A549 (cell line): ENCODE data around the gene ZNF747. TPM values are rescaled to one million over a fixed set of nuclear protein-coding genes. Genes with fewer than 3 reads are reported as not detected.

Experiments used
- ATAC-seq, 2 experiments: fragments of 200-7000 bp in 1 of 2; fragments of >200 bp in 1 of 2; cut with Nextera tagmentation in 1 of 2; cut with Tn5 transposase in 1 of 2; 3 replicates each; pipeline versions ENCODE4 v1.8.0 to v1.9.1; 2018 to 2020; ENCODE audit warnings: mild to moderate bottlenecking in 1 of 2, moderate library complexity in 1 of 2
- CTCF ChIA-PET: fragments of 300-600 bp; sonication (Branson Sonifier 250); formaldehyde crosslinking; extraction: SDS; loops from one replicate; lab custom pipeline; 2021; ENCODE audit warnings: antibody characterized with exemption, inconsistent platforms; lab: Yijun Ruan, JAX
- POLR2A ChIA-PET: fragments of 350-600 bp; formaldehyde crosslinking; extraction: SDS; loops from one replicate; lab custom pipeline; 2021; ENCODE audit warnings: antibody characterized with exemption, inconsistent platforms; lab: Yijun Ruan, JAX
- DNase-seq, 2 experiments: peaks; one replicate each; pipeline versions ENCODE4 v3.0.0 to v3.0.0-alpha.2; 2011 to 2016; ENCODE audit warnings: low read depth in 1 of 2, low spot score in 1 of 2
- FAIRE-seq: peaks from 2 replicates; lab custom pipeline; 2011; peaks lifted over from hg19 to GRCh38; lab: Jason Lieb, UNC
- H3K27ac ChIP-seq, 2 experiments: fragments of >200 bp; sonication (Bioruptor Twin); formaldehyde crosslinking; 3 replicates each; pipeline ENCODE4 v1.5.1; 2016 to 2017
- H3K4me1 ChIP-seq: fragments of >200 bp; sonication (Bioruptor Twin); formaldehyde crosslinking; 3 replicates; pipeline ENCODE4 v1.6.1; 2016
- H3K4me2 ChIP-seq: fragments of >200 bp; sonication (Bioruptor Twin); formaldehyde crosslinking; 3 replicates; pipeline ENCODE4 v1.6.1; 2016
- H3K4me3 ChIP-seq: fragments of >200 bp; sonication (Bioruptor Twin); formaldehyde crosslinking; 3 replicates; pipeline ENCODE4 v1.5.1; 2016
- H3K9me3 ChIP-seq: fragments of >200 bp; sonication (Bioruptor Twin); formaldehyde crosslinking; 3 replicates; pipeline ENCODE4 v1.6.1; 2016
- CBX8 ChIP-seq: fragments of 200-600 bp; sonication (generic); IDR thresholded peaks from 2 replicates; pipeline ENCODE4 v1.6.1; 2016
- CEBPB ChIP-seq, 2 experiments: fragments of >200 bp in 1 of 2; sonication (Bioruptor Twin) in 1 of 2; formaldehyde crosslinking in 1 of 2; IDR thresholded peaks; 2 replicates each; pipeline ENCODE4 v1.6.1; 2012 to 2016
- EHMT2 ChIP-seq: fragments of 200-600 bp; sonication (generic); IDR thresholded peaks from 2 replicates; pipeline ENCODE4 v1.6.1; 2016; ENCODE audit warnings: antibody characterized with exemption, low read depth, mild to moderate bottlenecking, moderate library complexity
- FOSL2 ChIP-seq, 2 experiments: fragments of 450-650 bp in 1 of 2; fragments of >200 bp in 1 of 2; sonication (Bioruptor Twin) in 1 of 2; formaldehyde crosslinking; IDR thresholded peaks; 2 replicates each; pipeline versions ENCODE4 v1.5.0 to v1.6.1; 2016 to 2020; ENCODE audit warnings: mild to moderate bottlenecking in 1 of 2, moderate library complexity in 1 of 2
- GATA3 ChIP-seq: IDR thresholded peaks from 2 replicates; pipeline ENCODE4 v1.6.1; 2012; ENCODE audit warnings: borderline replicate concordance
- HEYL ChIP-seq: fragments of 250-450 bp; sonication (Bioruptor Pico); IDR thresholded peaks from 2 replicates; pipeline ENCODE4 v1.8.0; 2021; ENCODE audit warnings: mild to moderate bottlenecking, moderate library complexity
- HOXB13 ChIP-seq: fragments of 250-450 bp; sonication (Bioruptor Pico); IDR thresholded peaks from 2 replicates; pipeline ENCODE4 v1.5.0; 2020; ENCODE audit warnings: low read depth, mild to moderate bottlenecking, moderate library complexity
- JUN ChIP-seq, 2 experiments: fragments of >200 bp; sonication (Bioruptor Twin); formaldehyde crosslinking; IDR thresholded peaks; 2 replicates in 1 of 2; 3 replicates in 1 of 2; pipeline ENCODE4 v1.6.1; 2016 to 2017
- JUNB ChIP-seq: fragments of >200 bp; sonication (Bioruptor Twin); formaldehyde crosslinking; IDR thresholded peaks from 2 replicates; pipeline ENCODE4 v1.6.1; 2016
- KDM5A ChIP-seq: fragments of 200-600 bp; sonication (generic); IDR thresholded peaks from 2 replicates; pipeline ENCODE4 v1.6.1; 2016; ENCODE audit warnings: antibody characterized with exemption, mild to moderate bottlenecking
- MAZ ChIP-seq: fragments of 150-350 bp; IDR thresholded peaks from 2 replicates; pipeline ENCODE4 v1.6.1; 2014; ENCODE audit warnings: antibody characterized with exemption, low read depth, low read length, borderline replicate concordance
- NFE2L2 ChIP-seq: fragments of 150-350 bp; conservative IDR thresholded peaks from 2 replicates; pipeline ENCODE4 v1.6.1; 2014; ENCODE audit warnings: low read length
- NR3C1 ChIP-seq: fragments of >200 bp; sonication (Bioruptor Twin); formaldehyde crosslinking; IDR thresholded peaks from 3 replicates; pipeline ENCODE4 v1.6.1; 2017
- PHF8 ChIP-seq: fragments of 200-600 bp; sonication (generic); IDR thresholded peaks from 2 replicates; pipeline ENCODE4 v1.6.1; 2016; ENCODE audit warnings: low read depth, mild to moderate bottlenecking, antibody characterized with exemption, moderate library complexity, borderline replicate concordance
- POLR2A ChIP-seq: IDR thresholded peaks from 2 replicates; pipeline ENCODE4 v1.6.1; 2012; ENCODE audit warnings: mild to moderate bottlenecking, low read length
- POLR2AphosphoS2 ChIP-seq: conservative IDR thresholded peaks from 2 replicates; pipeline ENCODE4 v1.6.1; 2012; ENCODE audit warnings: low read length, improper control_type of control experiment, inconsistent platforms
- RAD21 ChIP-seq, 2 experiments: fragments of >200 bp in 1 of 2; sonication (Bioruptor Twin) in 1 of 2; formaldehyde crosslinking in 1 of 2; IDR thresholded peaks in 1 of 2; conservative IDR thresholded peaks in 1 of 2; 2 replicates in 1 of 2; 3 replicates in 1 of 2; pipeline ENCODE4 v1.6.1; 2012 to 2018; ENCODE audit warnings: inconsistent platforms in 1 of 2
- RARB ChIP-seq: fragments of 250-450 bp; sonication (Bioruptor Pico); IDR thresholded peaks from 2 replicates; pipeline ENCODE4 v1.8.0; 2021; ENCODE audit warnings: mild to moderate bottlenecking, moderate library complexity
- SREBF2 ChIP-seq: fragments of 450-650 bp; IDR thresholded peaks from 2 replicates; pipeline ENCODE4 v1.6.1; 2014; ENCODE audit warnings: mild to moderate bottlenecking, moderate library complexity
- TP53 ChIP-seq: fragments of 250-450 bp; sonication (Bioruptor Pico); IDR thresholded peaks from 2 replicates; pipeline ENCODE4 v1.5.0; 2021; ENCODE audit warnings: mild to moderate bottlenecking, moderate library complexity
- ZNF302 ChIP-seq: fragments of 250-450 bp; sonication (Bioruptor Pico); IDR thresholded peaks from 2 replicates; pipeline ENCODE4 v1.9.0; 2021; ENCODE audit warnings: inconsistent platforms, mild to moderate bottlenecking, moderate library complexity
- WGBS: methylation state at CpG from one replicate; pipeline ENCODE4 v1.1.6; 2017; ENCODE audit errors: missing lambda C conversion rate; 5-methylcytosine and 5-hydroxymethylcytosine counted together
- polyA plus RNA-seq, 4 experiments: library from polyadenylated mRNA; depleted of rRNA in 3 of 4; stranded (reverse); fragments of >200 nt; fragmentation: RNase III in 1 of 4; extraction: RNeasy Plus Mini Kit Qiagen cat#74134 plus additional on column Dnase treatment in 1 of 4; gene quantifications; 2 replicates in 3 of 4; 3 replicates in 1 of 4; pipeline ENCODE4 v1.2.3, GENCODE V29; 2011 to 2017
- TF ChIP-seq, protein P1 (sequence below): fragments of 200-600 bp; sonication (generic); IDR thresholded peaks from 2 replicates; pipeline ENCODE4 v1.6.1; 2016; ENCODE audit warnings: antibody characterized with exemption, mild to moderate bottlenecking, moderate library complexity
- TF ChIP-seq, protein P2 (sequence below): fragments of >200 bp; sonication (Bioruptor Twin); formaldehyde crosslinking; IDR thresholded peaks from 3 replicates; pipeline ENCODE4 v1.5.1; 2016
- TF ChIP-seq, protein P3 (sequence below): fragments of >200 bp; sonication (Bioruptor Twin); formaldehyde crosslinking; IDR thresholded peaks from 3 replicates; pipeline ENCODE4 v1.6.1; 2016
- TF ChIP-seq, protein P4 (sequence below): fragments of >200 bp; sonication (Bioruptor Twin); formaldehyde crosslinking; IDR thresholded peaks from 2 replicates; pipeline ENCODE4 v1.6.1; 2016
- TF ChIP-seq, protein P5 (sequence below): IDR thresholded peaks from 2 replicates; pipeline ENCODE4 v1.6.1; 2012

The ZNF747 gene
- polyA plus RNA-seq, 2 of the 4 experiments (the other 2 are of a cell fraction): 4.8 to 5.0 TPM

DNA sequence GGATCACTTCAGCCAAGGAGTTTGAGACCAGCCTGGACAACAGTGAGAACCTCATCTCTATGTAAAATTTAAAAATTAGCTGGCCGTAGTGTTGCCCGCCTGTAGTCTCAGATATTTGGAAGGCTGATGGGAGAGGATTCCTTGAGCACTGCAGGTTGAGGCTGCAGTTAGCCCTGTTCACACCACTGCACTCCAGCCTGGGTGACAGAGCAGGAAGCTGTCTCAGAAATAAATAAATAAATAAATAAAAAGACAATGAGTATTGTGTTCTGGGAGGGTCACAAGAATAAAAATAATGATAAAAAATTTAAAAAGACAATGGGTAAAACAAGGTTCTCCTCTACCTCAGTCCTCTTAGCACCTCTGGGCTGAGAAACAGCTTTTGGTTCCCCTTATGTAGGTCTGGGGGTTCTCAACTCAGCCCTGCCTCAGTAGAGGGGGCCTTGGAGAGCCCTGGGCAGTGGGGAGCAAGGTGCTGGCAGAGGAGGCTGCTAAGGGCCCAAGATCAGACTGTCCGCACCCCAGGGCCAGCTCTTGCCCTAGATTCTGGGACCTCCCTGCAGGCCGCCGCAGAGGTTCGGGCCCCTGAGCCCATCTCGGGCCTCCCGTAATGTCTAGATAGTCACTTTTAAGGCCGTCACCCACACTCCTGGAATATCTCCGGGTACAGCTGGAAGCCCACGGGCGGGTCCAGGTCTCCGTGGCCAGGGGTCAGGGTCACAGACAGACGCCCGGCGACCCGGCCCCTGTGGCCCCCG lies 20.1 kb upstream of the ZNF747 start:
- ChIA-PET CTCF (interaction anchor here (1.1 to 3.0 kb wide), 4 partner anchors 13 to 125 kb away, joined by 4 to 10 read pairs (median 7); partner anchors contain the start of gene DCTPP1), POLR2A (no interaction called here)
- no peak overlapping the region for H3K4me3 ChIP-seq
- no peak overlapping the region for H3K27ac ChIP-seq
- no peaks in the 10 kb centered on the region for H3K9me3 ChIP-seq
- no peak for DNase-seq
- no peak for ATAC-seq
- peaks cover 6% of the 10 kb centered on the region; the same call in 1 of the 3 replicates for H3K4me1 ChIP-seq
- no peak for FAIRE-seq
- WGBS: 96% methylated on average over 17 of the region's 18 CpGs
- no peak for TF ChIP-seq ZNF302 (CRISPR knock-in tag)
- no peak for TF ChIP-seq RAD21 (conservative IDR thresholded peaks at IDR 0.05 in 1 of 2, IDR thresholded peaks at IDR 0.05 in 1 of 2)
- no peak for TF ChIP-seq POLR2A
- no peak for TF ChIP-seq JUN (IDR thresholded peaks at IDR 0.05)
- TF ChIP-seq TP53 (CRISPR knock-in tag): no peak
- TF ChIP-seq, protein P1, sequence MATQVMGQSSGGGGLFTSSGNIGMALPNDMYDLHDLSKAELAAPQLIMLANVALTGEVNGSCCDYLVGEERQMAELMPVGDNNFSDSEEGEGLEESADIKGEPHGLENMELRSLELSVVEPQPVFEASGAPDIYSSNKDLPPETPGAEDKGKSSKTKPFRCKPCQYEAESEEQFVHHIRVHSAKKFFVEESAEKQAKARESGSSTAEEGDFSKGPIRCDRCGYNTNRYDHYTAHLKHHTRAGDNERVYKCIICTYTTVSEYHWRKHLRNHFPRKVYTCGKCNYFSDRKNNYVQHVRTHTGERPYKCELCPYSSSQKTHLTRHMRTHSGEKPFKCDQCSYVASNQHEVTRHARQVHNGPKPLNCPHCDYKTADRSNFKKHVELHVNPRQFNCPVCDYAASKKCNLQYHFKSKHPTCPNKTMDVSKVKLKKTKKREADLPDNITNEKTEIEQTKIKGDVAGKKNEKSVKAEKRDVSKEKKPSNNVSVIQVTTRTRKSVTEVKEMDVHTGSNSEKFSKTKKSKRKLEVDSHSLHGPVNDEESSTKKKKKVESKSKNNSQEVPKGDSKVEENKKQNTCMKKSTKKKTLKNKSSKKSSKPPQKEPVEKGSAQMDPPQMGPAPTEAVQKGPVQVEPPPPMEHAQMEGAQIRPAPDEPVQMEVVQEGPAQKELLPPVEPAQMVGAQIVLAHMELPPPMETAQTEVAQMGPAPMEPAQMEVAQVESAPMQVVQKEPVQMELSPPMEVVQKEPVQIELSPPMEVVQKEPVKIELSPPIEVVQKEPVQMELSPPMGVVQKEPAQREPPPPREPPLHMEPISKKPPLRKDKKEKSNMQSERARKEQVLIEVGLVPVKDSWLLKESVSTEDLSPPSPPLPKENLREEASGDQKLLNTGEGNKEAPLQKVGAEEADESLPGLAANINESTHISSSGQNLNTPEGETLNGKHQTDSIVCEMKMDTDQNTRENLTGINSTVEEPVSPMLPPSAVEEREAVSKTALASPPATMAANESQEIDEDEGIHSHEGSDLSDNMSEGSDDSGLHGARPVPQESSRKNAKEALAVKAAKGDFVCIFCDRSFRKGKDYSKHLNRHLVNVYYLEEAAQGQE: no peak
- TF ChIP-seq GATA3: no peak
- no peak for TF ChIP-seq HOXB13
- no peak for TF ChIP-seq PHF8
- TF ChIP-seq, protein P2, sequence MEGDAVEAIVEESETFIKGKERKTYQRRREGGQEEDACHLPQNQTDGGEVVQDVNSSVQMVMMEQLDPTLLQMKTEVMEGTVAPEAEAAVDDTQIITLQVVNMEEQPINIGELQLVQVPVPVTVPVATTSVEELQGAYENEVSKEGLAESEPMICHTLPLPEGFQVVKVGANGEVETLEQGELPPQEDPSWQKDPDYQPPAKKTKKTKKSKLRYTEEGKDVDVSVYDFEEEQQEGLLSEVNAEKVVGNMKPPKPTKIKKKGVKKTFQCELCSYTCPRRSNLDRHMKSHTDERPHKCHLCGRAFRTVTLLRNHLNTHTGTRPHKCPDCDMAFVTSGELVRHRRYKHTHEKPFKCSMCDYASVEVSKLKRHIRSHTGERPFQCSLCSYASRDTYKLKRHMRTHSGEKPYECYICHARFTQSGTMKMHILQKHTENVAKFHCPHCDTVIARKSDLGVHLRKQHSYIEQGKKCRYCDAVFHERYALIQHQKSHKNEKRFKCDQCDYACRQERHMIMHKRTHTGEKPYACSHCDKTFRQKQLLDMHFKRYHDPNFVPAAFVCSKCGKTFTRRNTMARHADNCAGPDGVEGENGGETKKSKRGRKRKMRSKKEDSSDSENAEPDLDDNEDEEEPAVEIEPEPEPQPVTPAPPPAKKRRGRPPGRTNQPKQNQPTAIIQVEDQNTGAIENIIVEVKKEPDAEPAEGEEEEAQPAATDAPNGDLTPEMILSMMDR: no peak
- TF ChIP-seq NFE2L2: no peak
- TF ChIP-seq JUNB: no peak
- no peak for TF ChIP-seq RARB (CRISPR knock-in tag)
- TF ChIP-seq HEYL: no peak
- no peak for TF ChIP-seq POLR2AphosphoS2
- no peak for TF ChIP-seq CEBPB (IDR thresholded peaks at IDR 0.05)
- TF ChIP-seq, protein P3, sequence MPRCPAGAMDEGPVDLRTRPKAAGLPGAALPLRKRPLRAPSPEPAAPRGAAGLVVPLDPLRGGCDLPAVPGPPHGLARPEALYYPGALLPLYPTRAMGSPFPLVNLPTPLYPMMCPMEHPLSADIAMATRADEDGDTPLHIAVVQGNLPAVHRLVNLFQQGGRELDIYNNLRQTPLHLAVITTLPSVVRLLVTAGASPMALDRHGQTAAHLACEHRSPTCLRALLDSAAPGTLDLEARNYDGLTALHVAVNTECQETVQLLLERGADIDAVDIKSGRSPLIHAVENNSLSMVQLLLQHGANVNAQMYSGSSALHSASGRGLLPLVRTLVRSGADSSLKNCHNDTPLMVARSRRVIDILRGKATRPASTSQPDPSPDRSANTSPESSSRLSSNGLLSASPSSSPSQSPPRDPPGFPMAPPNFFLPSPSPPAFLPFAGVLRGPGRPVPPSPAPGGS: no peak
- TF ChIP-seq EHMT2: no peak
- TF ChIP-seq, protein P4, sequence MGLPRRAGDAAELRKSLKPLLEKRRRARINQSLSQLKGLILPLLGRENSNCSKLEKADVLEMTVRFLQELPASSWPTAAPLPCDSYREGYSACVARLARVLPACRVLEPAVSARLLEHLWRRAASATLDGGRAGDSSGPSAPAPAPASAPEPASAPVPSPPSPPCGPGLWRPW: no peak
- H3K4me2 ChIP-seq: no peak overlapping the region

DNA sequence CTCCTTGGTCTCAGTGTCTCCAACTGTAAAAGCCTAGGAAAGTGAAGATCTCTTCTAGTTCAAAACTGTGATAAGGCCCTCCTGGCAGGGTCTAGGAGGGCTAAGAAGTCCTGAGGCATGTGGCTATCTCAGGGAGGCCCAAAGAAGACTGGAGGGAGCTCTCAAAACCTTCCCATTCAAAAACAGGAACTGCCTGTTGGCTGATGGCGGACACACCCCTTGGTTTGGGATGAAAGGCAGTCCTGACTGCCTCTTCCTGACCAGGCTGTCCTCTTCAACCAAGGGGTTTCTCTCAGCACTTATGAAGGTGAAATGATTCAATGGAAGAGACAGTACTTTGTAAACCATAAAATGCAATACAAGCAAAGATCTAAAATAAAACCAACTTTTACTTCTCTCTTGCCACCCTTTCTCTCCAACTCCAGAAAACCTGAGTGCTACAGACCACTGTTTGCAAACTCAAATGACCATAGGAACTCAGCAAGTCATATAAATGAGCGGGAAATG lies 18.8 kb upstream of the ZNF747 start:
- 93% methylated on average over 2 of the region's 2 CpGs for WGBS
- DNase-seq (no peak), FAIRE-seq (no peak), ATAC-seq (no peak)
- CTCF ChIA-PET: interaction anchor here (1.9 to 3.0 kb wide), 3 partner anchors 17 to 76 kb away, joined by 5 to 10 read pairs (median 8); no protein-coding TSS in a partner anchor
- TF ChIP-seq NR3C1: no peak
- no peak for TF ChIP-seq NFE2L2
- no peak for TF ChIP-seq JUNB
- no peak for TF ChIP-seq RARB (CRISPR knock-in tag)
- no peak for TF ChIP-seq MAZ
- no peak for TF ChIP-seq SREBF2
- no peak for TF ChIP-seq POLR2AphosphoS2
- TF ChIP-seq KDM5A: no peak
- TF ChIP-seq CBX8: no peak
- TF ChIP-seq HOXB13: no peak
- no peak for TF ChIP-seq FOSL2 (IDR thresholded peaks at IDR 0.05)
- no peak for TF ChIP-seq FOSL2 (CRISPR knock-in tag; IDR thresholded peaks at IDR 0.05)
- TF ChIP-seq, protein P5, sequence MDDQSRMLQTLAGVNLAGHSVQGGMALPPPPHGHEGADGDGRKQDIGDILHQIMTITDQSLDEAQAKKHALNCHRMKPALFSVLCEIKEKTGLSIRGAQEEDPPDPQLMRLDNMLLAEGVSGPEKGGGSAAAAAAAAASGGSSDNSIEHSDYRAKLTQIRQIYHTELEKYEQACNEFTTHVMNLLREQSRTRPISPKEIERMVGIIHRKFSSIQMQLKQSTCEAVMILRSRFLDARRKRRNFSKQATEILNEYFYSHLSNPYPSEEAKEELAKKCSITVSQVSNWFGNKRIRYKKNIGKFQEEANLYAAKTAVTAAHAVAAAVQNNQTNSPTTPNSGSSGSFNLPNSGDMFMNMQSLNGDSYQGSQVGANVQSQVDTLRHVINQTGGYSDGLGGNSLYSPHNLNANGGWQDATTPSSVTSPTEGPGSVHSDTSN: no peak
- no peak overlapping the region for H3K4me3 ChIP-seq
- POLR2A ChIA-PET: no interaction called here
- H3K27ac ChIP-seq: no peak overlapping the region
- H3K4me1 ChIP-seq: peaks cover 15% of the 10 kb centered on the region
- H3K9me3 ChIP-seq: no peaks in the 10 kb centered on the region
- no peak overlapping the region for H3K4me2 ChIP-seq
